HEK293T (cell line): Measurements from ENCODE around the gene SPAG6.

Experiments used
- CTCF ChIA-PET: fragments of 350-600 bp; formaldehyde crosslinking; extraction: SDS; loops from one replicate; lab custom pipeline; 2021; ENCODE audit warnings: antibody characterized with exemption, inconsistent platforms; lab: Yijun Ruan, JAX
- POLR2A ChIA-PET: fragments of 350-600 bp; formaldehyde crosslinking; extraction: SDS; loops from one replicate; lab custom pipeline; 2020; ENCODE audit warnings: antibody characterized with exemption, inconsistent platforms; lab: Yijun Ruan, JAX
- DNase-seq: peaks from one replicate; pipeline ENCODE4 v3.0.0; 2012; ENCODE audit warnings: mixed read lengths; ENCODE audit errors: extremely low spot score
- ARNT ChIP-seq: fragments of 450-650 bp; IDR thresholded peaks from 2 replicates; pipeline ENCODE4 v1.6.1; 2017; ENCODE audit warnings: mild to moderate bottlenecking
- BHLHE40 ChIP-seq: fragments of 450-650 bp; IDR thresholded peaks from 2 replicates; pipeline ENCODE4 v1.6.1; 2016; ENCODE audit warnings: mild to moderate bottlenecking, moderate library complexity, borderline replicate concordance
- CTBP1 ChIP-seq: fragments of 450-650 bp; IDR thresholded peaks from 2 replicates; pipeline ENCODE4 v1.6.1; 2016; ENCODE audit warnings: borderline replicate concordance
- ELF4 ChIP-seq: fragments of 450-650 bp; IDR thresholded peaks from 2 replicates; pipeline ENCODE4 v1.6.1; 2017; ENCODE audit warnings: antibody characterized with exemption
- FOXA1 ChIP-seq: fragments of 450-650 bp; IDR thresholded peaks from 2 replicates; pipeline ENCODE4 v1.6.1; 2016; ENCODE audit warnings: mild to moderate bottlenecking
- FOXK2 ChIP-seq: fragments of 450-650 bp; IDR thresholded peaks from 2 replicates; pipeline ENCODE4 v1.6.1; 2016; ENCODE audit warnings: mild to moderate bottlenecking
- FOXM1 ChIP-seq: fragments of 450-650 bp; IDR thresholded peaks from 2 replicates; pipeline ENCODE4 v1.6.1; 2017; ENCODE audit warnings: mild to moderate bottlenecking, borderline replicate concordance
- HDGF ChIP-seq: fragments of 450-650 bp; IDR thresholded peaks from 2 replicates; pipeline ENCODE4 v1.6.1; 2017; ENCODE audit warnings: antibody characterized with exemption, borderline replicate concordance
- L3MBTL2 ChIP-seq: fragments of 450-650 bp; conservative IDR thresholded peaks from 2 replicates; pipeline ENCODE4 v1.6.1; 2016; ENCODE audit warnings: mild to moderate bottlenecking
- LEF1 ChIP-seq: fragments of 450-650 bp; IDR thresholded peaks from 2 replicates; pipeline ENCODE4 v1.6.1; 2017; ENCODE audit warnings: mild to moderate bottlenecking, borderline replicate concordance
- NFRKB ChIP-seq: fragments of 450-650 bp; IDR thresholded peaks from 2 replicates; pipeline ENCODE4 v1.6.1; 2016; ENCODE audit warnings: mild to moderate bottlenecking, moderate library complexity
- SP1 ChIP-seq: fragments of 450-650 bp; IDR thresholded peaks from 2 replicates; pipeline ENCODE4 v1.6.1; 2017
- SUZ12 ChIP-seq: fragments of 450-650 bp; IDR thresholded peaks from 2 replicates; pipeline ENCODE4 v1.6.1; 2016; ENCODE audit warnings: mild to moderate bottlenecking
- TARDBP ChIP-seq: fragments of 450-650 bp; IDR thresholded peaks from 2 replicates; pipeline ENCODE4 v1.6.1; 2016
- ZNF384 ChIP-seq: fragments of 450-650 bp; IDR thresholded peaks from 2 replicates; pipeline ENCODE4 v1.6.1; 2016
- TF ChIP-seq, protein P1 (sequence below): fragments of 450-650 bp; IDR thresholded peaks from 2 replicates; pipeline ENCODE4 v1.6.1; 2016

SPAG6 gene

DNA sequence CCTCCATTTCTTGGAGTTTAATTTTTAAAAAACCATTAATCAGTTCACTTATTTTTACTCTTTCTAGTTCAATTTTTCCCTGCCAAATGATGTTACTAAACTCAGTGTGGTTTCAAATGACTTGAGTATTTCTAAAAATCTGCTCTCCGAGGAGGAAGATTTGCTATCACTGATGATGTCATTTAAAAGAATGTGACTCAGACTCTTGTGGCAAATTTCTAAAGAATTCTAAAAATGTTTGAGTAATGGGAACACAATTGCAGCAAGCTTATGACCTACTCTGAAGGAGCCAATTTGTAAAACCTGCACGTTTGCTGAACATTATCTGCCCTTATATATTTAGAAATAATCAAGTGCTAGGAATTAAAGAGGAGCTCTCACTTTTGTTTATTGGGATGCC lies 88.6 kb downstream of the SPAG6 start:
- ChIA-PET POLR2A (interaction anchor here (1.0 to 6.7 kb wide), 7 partner anchors 20 to 119 kb away, joined by 3 to 44 read pairs (median 4); partner anchors contain the start of gene COMMD3), CTCF (no interaction called here)
- no peak for DNase-seq
- TF ChIP-seq FOXK2 (no peak), CTBP1 (no peak), HDGF (no peak), ZNF384 (no peak), BHLHE40 (no peak), TARDBP (no peak), NFRKB (no peak), LEF1 (no peak), ELF4 (no peak), SUZ12 (no peak), L3MBTL2 (no peak), SP1 (no peak), ARNT (no peak), FOXA1 (no peak), FOXM1 (no peak)
- TF ChIP-seq, protein P1, sequence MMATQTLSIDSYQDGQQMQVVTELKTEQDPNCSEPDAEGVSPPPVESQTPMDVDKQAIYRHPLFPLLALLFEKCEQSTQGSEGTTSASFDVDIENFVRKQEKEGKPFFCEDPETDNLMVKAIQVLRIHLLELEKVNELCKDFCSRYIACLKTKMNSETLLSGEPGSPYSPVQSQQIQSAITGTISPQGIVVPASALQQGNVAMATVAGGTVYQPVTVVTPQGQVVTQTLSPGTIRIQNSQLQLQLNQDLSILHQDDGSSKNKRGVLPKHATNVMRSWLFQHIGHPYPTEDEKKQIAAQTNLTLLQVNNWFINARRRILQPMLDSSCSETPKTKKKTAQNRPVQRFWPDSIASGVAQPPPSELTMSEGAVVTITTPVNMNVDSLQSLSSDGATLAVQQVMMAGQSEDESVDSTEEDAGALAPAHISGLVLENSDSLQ, result no peak

DNA sequence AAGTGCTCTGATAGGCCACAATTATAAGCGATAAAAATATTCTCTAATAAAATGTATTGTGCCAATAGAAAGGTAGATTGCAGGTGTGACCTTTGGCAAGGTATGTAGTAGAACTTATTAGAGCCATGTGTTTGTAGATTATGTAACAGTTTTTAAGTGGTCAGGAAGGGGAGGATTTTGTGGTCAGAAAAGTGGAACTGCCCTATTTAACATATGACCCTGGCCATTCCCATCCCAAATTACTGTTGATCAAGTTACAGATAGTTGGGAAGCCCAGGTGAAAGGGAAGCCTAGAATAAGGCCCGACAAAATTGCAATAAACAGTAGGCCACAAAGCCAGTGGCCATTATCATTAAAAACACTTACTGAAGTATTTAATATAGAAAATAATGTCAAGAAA lies 89.2 kb downstream of the SPAG6 start:
- no peak for DNase-seq
- ChIA-PET CTCF (no interaction called here), POLR2A (interaction anchor here (1.0 to 6.7 kb wide), 8 partner anchors 20 to 118 kb away, joined by 3 to 44 read pairs (median 4); partner anchors contain the start of gene COMMD3)
- TF ChIP-seq L3MBTL2, result no peak
- no peak for TF ChIP-seq FOXK2
- no peak for TF ChIP-seq NFRKB
- TF ChIP-seq HDGF, result no peak
- TF ChIP-seq BHLHE40, result no peak
- no peak for TF ChIP-seq CTBP1
- TF ChIP-seq FOXA1, result no peak
- no peak for TF ChIP-seq LEF1
- TF ChIP-seq ELF4, result no peak
- TF ChIP-seq TARDBP, result no peak
- TF ChIP-seq SUZ12, result no peak
- TF ChIP-seq ZNF384, result no peak
- no peak for TF ChIP-seq ARNT

DNA sequence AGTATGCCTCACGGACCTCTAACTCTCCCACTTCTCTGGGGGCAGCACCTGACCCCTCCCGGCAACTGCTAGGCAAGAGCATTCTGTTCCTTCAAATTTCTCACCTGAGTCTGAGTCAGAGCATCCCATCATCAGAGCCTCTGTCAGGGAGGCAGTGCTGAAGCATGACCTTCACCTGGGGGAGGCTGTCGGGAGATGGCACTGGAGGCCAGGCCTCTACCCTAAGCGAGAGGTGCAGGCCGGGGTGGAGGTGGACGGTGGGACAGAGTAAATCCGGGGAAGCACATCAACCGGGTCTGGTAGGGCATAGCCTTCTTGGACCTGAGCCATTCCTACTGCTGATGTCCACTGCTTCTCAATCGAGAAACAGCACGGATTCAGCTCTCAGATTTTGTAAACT lies 90.4 kb downstream of the SPAG6 start:
- TF ChIP-seq HDGF (0 out of 2 replicates have a peak, but pooled peaks have one; percentile 39), NFRKB (no peak)
- CTCF ChIA-PET, result no interaction called here
- POLR2A ChIA-PET, result interaction anchor here (1.0 to 6.7 kb wide), 12 partner anchors 10 to 124 kb away, joined by 3 to 44 read pairs (median 11); partner anchors contain the start of gene COMMD3
- no peak for DNase-seq

DNA sequence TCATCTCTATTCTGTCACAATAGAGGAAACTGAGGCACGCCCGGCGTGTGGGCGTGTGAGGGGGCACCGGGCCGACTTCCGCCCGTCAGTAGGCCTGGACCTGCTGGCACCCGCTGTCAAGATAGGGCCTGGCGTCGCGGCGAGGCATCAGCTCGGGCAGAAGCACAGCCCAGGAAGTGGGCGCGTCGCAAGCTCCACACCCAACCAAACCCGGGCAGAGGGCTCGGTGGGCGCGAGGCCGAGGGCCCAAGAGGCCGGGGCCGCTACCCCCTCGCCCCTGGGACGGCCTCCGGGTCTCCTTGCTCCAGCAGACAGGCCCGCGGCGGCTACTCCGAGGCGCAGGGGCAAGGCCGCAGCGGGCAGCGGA lies 91.2 kb downstream of the SPAG6 start:
- ChIA-PET CTCF (interaction anchor here (0.7 kb wide), 1 partner anchor 64 kb away, joined by 3 read pairs; no protein-coding TSS in a partner anchor), POLR2A (interaction anchor here (0.6 to 6.7 kb wide), 42 partner anchors 10 to 1683 kb away, joined by 3 to 44 read pairs (median 5); partner anchors contain the start of gene COMMD3)
- TF ChIP-seq CTBP1 (no peak), LEF1 (no peak), ZNF384 (no peak), SUZ12 (no peak), NFRKB (no peak), HDGF (no peak), SP1 (no peak), FOXK2 (no peak), ARNT (no peak), BHLHE40 (no peak), FOXA1 (no peak), FOXM1 (no peak), ELF4 (no peak), L3MBTL2 (no peak), TARDBP (no peak)
- TF ChIP-seq, protein P1, result no peak
- no peak for DNase-seq

DNA sequence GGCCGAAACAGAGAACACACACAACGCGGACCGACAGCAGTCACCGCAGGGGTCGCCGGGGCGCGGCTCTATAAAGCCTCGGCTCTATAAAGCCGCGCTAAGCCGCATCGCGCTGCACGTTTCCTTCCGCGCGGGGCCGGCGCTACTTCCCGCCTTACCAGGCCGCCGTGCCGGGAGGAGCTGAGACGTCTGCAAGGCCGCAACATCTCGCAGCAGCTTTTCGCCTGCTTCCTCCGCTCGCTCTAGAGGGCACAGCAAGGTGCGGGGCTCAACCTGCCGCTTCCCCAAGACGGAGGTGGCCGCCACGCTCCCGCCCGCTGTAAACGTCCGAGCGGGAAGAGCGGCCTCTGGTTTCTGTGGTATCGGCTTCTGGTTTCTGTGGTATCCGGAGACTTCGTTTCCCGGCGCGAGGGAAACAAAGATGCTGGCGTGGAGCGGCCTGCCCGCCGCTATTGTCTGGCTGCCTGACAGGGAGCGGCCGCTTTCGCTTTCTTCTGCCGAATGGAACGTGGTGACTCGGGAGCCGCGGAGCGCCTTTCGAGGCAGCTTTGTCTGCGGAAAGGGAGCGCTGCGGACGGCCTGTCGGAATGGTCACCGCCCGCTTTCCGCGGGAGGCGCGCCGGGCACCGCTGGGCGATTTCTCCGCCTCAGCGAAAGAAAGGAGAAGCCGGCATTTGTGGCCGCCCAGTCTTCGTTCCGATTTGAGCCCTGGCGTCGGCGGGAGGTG lies 91.8 kb downstream of the SPAG6 start:
- ChIA-PET POLR2A (interaction anchor here (0.6 to 6.7 kb wide), 46 partner anchors 7 to 1683 kb away, joined by 3 to 44 read pairs (median 5); partner anchors contain the start of gene COMMD3), CTCF (interaction anchor here (0.5 to 0.7 kb wide), 3 partner anchors 34 to 137 kb away, joined by 3 to 4 read pairs (median 3); no protein-coding TSS in a partner anchor)
- no peak for TF ChIP-seq FOXA1
- TF ChIP-seq HDGF, result no peak
- TF ChIP-seq NFRKB, result no peak
- no peak for TF ChIP-seq SP1
- TF ChIP-seq ELF4, result 0 out of 2 replicates have a peak, but pooled peaks have one; percentile 40
- TF ChIP-seq CTBP1, result peak; percentile 80; the same call in 1 of the 2 replicates
- TF ChIP-seq SUZ12, result no peak
- no peak for TF ChIP-seq LEF1
- no peak for TF ChIP-seq FOXM1
- no peak for TF ChIP-seq FOXK2
- TF ChIP-seq L3MBTL2, result peak; percentile 94
- 0 out of 2 replicates have a peak, but pooled peaks have one; percentile 7 for TF ChIP-seq ARNT
- TF ChIP-seq, protein P1, result no peak
- no peak for TF ChIP-seq TARDBP
- no peak for TF ChIP-seq ZNF384
- TF ChIP-seq BHLHE40, result no peak
- DNase-seq, result peak; percentile 74
